Lower lobe of right lung (tissue), 2 donors: Measurements from ENCODE around the gene LAMTOR4. TPM values are rescaled to one million over a fixed set of nuclear protein-coding genes. Genes with fewer than 3 reads are reported as not detected.
"Not testable (repeated sequence)": the region's sequence is repeated elsewhere in the genome, so short reads cannot be mapped to it uniquely, and the experiment has no call there.

ENCODE experiments used
- ATAC-seq, 2 donors: fragments of 200-7000 bp; cut with Tn5 transposase; one replicate each; pipeline ENCODE4 v1.9.1; 2020 to 2022; ENCODE audit warnings: mild to moderate bottlenecking in 2 of 2, moderate library complexity in 2 of 2
- DNase-seq: peaks from one replicate; pipeline ENCODE4 v3.0.0-alpha.2; 2020
- H3K27ac ChIP-seq: fragments of 200-600 bp; one replicate; pipeline ENCODE4 v1.8.0; 2022
- H3K27me3 ChIP-seq: fragments of 200-600 bp; one replicate; pipeline ENCODE4 v1.8.0; 2022; ENCODE audit warnings: low read depth
- H3K36me3 ChIP-seq: fragments of 200-600 bp; one replicate; pipeline ENCODE4 v1.8.0; 2022; ENCODE audit warnings: mild to moderate bottlenecking
- H3K4me1 ChIP-seq: fragments of 200-600 bp; one replicate; pipeline ENCODE4 v1.8.0; 2022
- H3K4me3 ChIP-seq: fragments of 200-600 bp; one replicate; pipeline ENCODE4 v1.8.0; 2022; ENCODE audit warnings: mild to moderate bottlenecking
- H3K9me3 ChIP-seq: fragments of 200-600 bp; one replicate; pipeline ENCODE4 v1.8.0; 2022
- CTCF ChIP-seq: fragments of 200-600 bp; IDR thresholded peaks from one replicate; pipeline ENCODE4 v1.8.0; 2022; ENCODE audit warnings: antibody characterized with exemption, mild to moderate bottlenecking
- intact Hi-C: fragments of 100-400 bp; cut with DNase I; formaldehyde crosslinking; loops from one replicate; pipeline ENCODE4 v1.11.0; 2022
- total RNA-seq: library from RNA; stranded (reverse); fragmentation: NEBNext Ultra II Directional; extraction: Animal tissue kit (Norgen Biotek cat#: 25700); gene quantifications from one replicate; pipeline ENCODE4 v1.2.1, GENCODE V29; 2021
- donor health status: DM: no; HTN: yes; CAD: no; lungs with severe emphysema.

The LAMTOR4 gene
- total RNA-seq, 1 donor from 2014 or later: 131 TPM

- no peaks in the 10 kb centered on the region for H3K9me3 ChIP-seq
- no peak within 1 kb of the TSS for H3K27ac ChIP-seq
- intact Hi-C loops: no loop called here
- H3K36me3 ChIP-seq: no peaks in the 10 kb centered on the region
- ATAC-seq: peak; percentile 98
- no peak for TF ChIP-seq CTCF
- H3K27me3 ChIP-seq: no peaks in the 10 kb centered on the region
- peak; percentile 97 for DNase-seq
- H3K4me1 ChIP-seq: peaks cover 10% of the 10 kb centered on the region
- H3K4me3 ChIP-seq: peak within 1 kb of the TSS; percentile 55
Measured at GRCh38 chr7:100177045-100178001, 28.6 kb downstream of the LAMTOR4 start, which contains the start of the genes GPC2 and STAG3. Gene GPC2, minus strand, starts transcription at chr7:100177381. Its CDS starts 182 bp downstream, at chr7:100177199. Gene STAG3, plus strand, starts transcription at chr7:100177918. Its CDS starts 2,639 bp downstream, at chr7:100180557.

GRCh38 chr7:100180084-100180483, 31.4 kb downstream of the LAMTOR4 start:
- H3K9me3 ChIP-seq, H3K27me3 ChIP-seq, H3K4me3 ChIP-seq, H3K36me3 ChIP-seq, intact Hi-C loops, DNase-seq, H3K27ac ChIP-seq, ATAC-seq: not testable (repeated sequence)
- H3K4me1 ChIP-seq: peaks cover 10% of the 10 kb centered on the region

- DNase-seq, H3K36me3 ChIP-seq, H3K27ac ChIP-seq, H3K4me1 ChIP-seq, H3K9me3 ChIP-seq, H3K4me3 ChIP-seq, H3K27me3 ChIP-seq, intact Hi-C loops, ATAC-seq: not testable (repeated sequence)
Measured at GRCh38 chr7:100182616-100183015, 33.9 kb downstream of the LAMTOR4 start.

GRCh38 chr7:100183090-100183489, 34.4 kb downstream of the LAMTOR4 start:
- H3K4me1 ChIP-seq, H3K36me3 ChIP-seq, H3K27ac ChIP-seq, H3K4me3 ChIP-seq, H3K27me3 ChIP-seq, intact Hi-C loops, H3K9me3 ChIP-seq, ATAC-seq, DNase-seq: not testable (repeated sequence)

- DNase-seq: no peak
- TF ChIP-seq CTCF: no peak
- no peak overlapping the region for H3K27ac ChIP-seq
- intact Hi-C loops: no loop called here
- H3K27me3 ChIP-seq: no peaks in the 10 kb centered on the region
- H3K4me3 ChIP-seq: no peak overlapping the region
- H3K9me3 ChIP-seq: no peaks in the 10 kb centered on the region
- ATAC-seq: no peak
- no peaks in the 10 kb centered on the region for H3K4me1 ChIP-seq
- no peaks in the 10 kb centered on the region for H3K36me3 ChIP-seq
Measured at GRCh38 chr7:100185726-100186125, 37.0 kb downstream of the LAMTOR4 start.

GRCh38 chr7:100189061-100189460, 40.3 kb downstream of the LAMTOR4 start:
- DNase-seq: no peak

More at GRCh38 chr7:100189061-100189460, 40.3 kb downstream of the LAMTOR4 start:
- Histone ChIP-seq H3K27me3 (no peaks in the 10 kb centered on the region), H3K9me3 (no peaks in the 10 kb centered on the region), H3K36me3 (no peaks in the 10 kb centered on the region), H3K27ac (no peak overlapping the region), H3K4me1 (no peaks in the 10 kb centered on the region), H3K4me3 (no peak overlapping the region)
- intact Hi-C loops: no loop called here
- ATAC-seq: no peak
- no peak for TF ChIP-seq CTCF
